Mononuclear cell (primary cell): ENCODE data around the gene HBB. TPM values are rescaled to one million over a fixed set of nuclear protein-coding genes. Genes with fewer than 3 reads are reported as not detected.

Source experiments
- H3K27me3 ChIP-seq: 2 replicates; pipeline ENCODE4 v1.6.0; 2011; ENCODE audit warnings: low read length, control low read depth; ENCODE audit not compliant: insufficient read depth
- H3K4me1 ChIP-seq: 2 replicates; pipeline ENCODE4 v1.5.1; 2011; ENCODE audit warnings: mild to moderate bottlenecking, low read length, control low read depth; ENCODE audit not compliant: insufficient read depth
- H3K4me3 ChIP-seq: 2 replicates; pipeline ENCODE4 v1.5.1; 2011; ENCODE audit warnings: mild to moderate bottlenecking, low read length, moderate library complexity
- H3K9me3 ChIP-seq: 2 replicates; pipeline ENCODE4 v1.5.1; 2011; ENCODE audit warnings: low read depth, mild to moderate bottlenecking, control low read depth, low read length
- total RNA-seq: library from RNA; depleted of rRNA; stranded (reverse); fragments of >200 nt; gene quantifications from one replicate; pipeline ENCODE4 v1.2.3, GENCODE V29; 2012

The HBB gene
- total RNA-seq, 1 donor: 76.0 TPM

- H3K4me3 ChIP-seq: no peak overlapping the region
- no peaks in the 10 kb centered on the region for H3K27me3 ChIP-seq
- H3K4me1 ChIP-seq: no peaks in the 10 kb centered on the region
- H3K9me3 ChIP-seq: no peaks in the 10 kb centered on the region
These were observed 2.1 kb downstream of the HBB start for GRCh38 chr11:5224538-5225479.

- no peaks in the 10 kb centered on the region for H3K9me3 ChIP-seq
These were observed 3.2 kb downstream of the HBB start for GRCh38 chr11:5223686-5224085.

GRCh38 chr11:5223146-5223545 is 3.7 kb downstream of the HBB start:
- Histone ChIP-seq H3K4me3 (no peak overlapping the region), H3K27me3 (no peaks in the 10 kb centered on the region), H3K9me3 (no peaks in the 10 kb centered on the region), H3K4me1 (no peaks in the 10 kb centered on the region)

More at GRCh38 chr11:5223686-5224085, 3.2 kb downstream of the HBB start:
- H3K4me3 ChIP-seq: no peak overlapping the region
- no peaks in the 10 kb centered on the region for H3K4me1 ChIP-seq
- no peaks in the 10 kb centered on the region for H3K27me3 ChIP-seq

GRCh38 chr11:5210376-5210885 is 16.4 kb downstream of the HBB start:
- Histone ChIP-seq H3K4me3 (no peak overlapping the region), H3K27me3 (no peaks in the 10 kb centered on the region), H3K4me1 (no peaks in the 10 kb centered on the region), H3K9me3 (no peaks in the 10 kb centered on the region)

- Histone ChIP-seq H3K4me1 (no peaks in the 10 kb centered on the region), H3K27me3 (no peaks in the 10 kb centered on the region), H3K9me3 (no peaks in the 10 kb centered on the region), H3K4me3 (no peak overlapping the region)
These were observed 22.1 kb downstream of the HBB start for GRCh38 chr11:5204787-5205186.

GRCh38 chr11:5203366-5203765 is 23.5 kb downstream of the HBB start:
- no peak overlapping the region for H3K4me3 ChIP-seq
- no peaks in the 10 kb centered on the region for H3K9me3 ChIP-seq
- no peaks in the 10 kb centered on the region for H3K27me3 ChIP-seq
- H3K4me1 ChIP-seq: no peaks in the 10 kb centered on the region

GRCh38 chr11:5200582-5200981 is 26.3 kb downstream of the HBB start, which contains the start of gene OR51V1:
TSS of gene OR51V1 (minus strand) at chr11:5200682. CDS start at chr11:5200682, 0 bp downstream.
- H3K9me3 ChIP-seq: no peaks in the 10 kb centered on the region
- H3K27me3 ChIP-seq: no peaks in the 10 kb centered on the region
- no peaks in the 10 kb centered on the region for H3K4me1 ChIP-seq
- H3K4me3 ChIP-seq: no peak within 1 kb of the TSS

- H3K4me3 ChIP-seq: no peak overlapping the region
- no peaks in the 10 kb centered on the region for H3K4me1 ChIP-seq
- no peaks in the 10 kb centered on the region for H3K9me3 ChIP-seq
- no peaks in the 10 kb centered on the region for H3K27me3 ChIP-seq
These were observed 28.6 kb downstream of the HBB start for GRCh38 chr11:5198285-5198684.

- no peaks in the 10 kb centered on the region for H3K9me3 ChIP-seq
- no peaks in the 10 kb centered on the region for H3K4me1 ChIP-seq
- no peaks in the 10 kb centered on the region for H3K27me3 ChIP-seq
- no peak overlapping the region for H3K4me3 ChIP-seq
These were observed 29.3 kb downstream of the HBB start for GRCh38 chr11:5197536-5197935.

GRCh38 chr11:5196731-5197130 is 30.1 kb downstream of the HBB start:
- Histone ChIP-seq H3K9me3 (no peaks in the 10 kb centered on the region), H3K4me1 (no peaks in the 10 kb centered on the region), H3K27me3 (no peaks in the 10 kb centered on the region), H3K4me3 (no peak overlapping the region)

- no peaks in the 10 kb centered on the region for H3K9me3 ChIP-seq
These were observed 30.8 kb downstream of the HBB start for GRCh38 chr11:5196067-5196466.

GRCh38 chr11:5192738-5193137 is 34.1 kb downstream of the HBB start:
- Histone ChIP-seq H3K4me1 (no peaks in the 10 kb centered on the region), H3K9me3 (no peaks in the 10 kb centered on the region), H3K4me3 (no peak overlapping the region), H3K27me3 (no peaks in the 10 kb centered on the region)

More at GRCh38 chr11:5196067-5196466, 30.8 kb downstream of the HBB start:
- Histone ChIP-seq H3K4me3 (no peak overlapping the region), H3K4me1 (no peaks in the 10 kb centered on the region), H3K27me3 (no peaks in the 10 kb centered on the region)

- Histone ChIP-seq H3K9me3 (no peaks in the 10 kb centered on the region), H3K4me1 (no peaks in the 10 kb centered on the region), H3K27me3 (no peaks in the 10 kb centered on the region), H3K4me3 (no peak overlapping the region)
These were observed 38.7 kb downstream of the HBB start for GRCh38 chr11:5188201-5188600.

- no peaks in the 10 kb centered on the region for H3K27me3 ChIP-seq
- no peak overlapping the region for H3K4me3 ChIP-seq
- H3K4me1 ChIP-seq: no peaks in the 10 kb centered on the region
- no peaks in the 10 kb centered on the region for H3K9me3 ChIP-seq
These were observed 48.6 kb downstream of the HBB start for GRCh38 chr11:5178046-5178837.
